Measurements from ENCODE around the gene ASB7. TPM values are rescaled to one million over a fixed set of nuclear protein-coding genes. Genes with fewer than 3 reads are reported as not detected.

The ASB7 gene
- total and polyA plus RNA-seq, 12 donors: 2.7 to 25.2 (median 11.1) TPM

GRCh38 chr15:100696452-100696851, 94.1 kb downstream of the ASB7 start:
- Histone ChIP-seq H3K27me3 (peaks cover 3% of the 10 kb centered on the region), H3K9me3 (replicated peaks in 1 of 3) (no peaks in the 10 kb centered on the region), H3K4me1 (replicated peaks in 1 of 2) (no peaks in the 10 kb centered on the region), H3K36me3 (replicated peaks in 1 of 2) (no peaks in the 10 kb centered on the region), H3K4me3 (no peak overlapping the region), H3K27ac (no peak overlapping the region)
- intact Hi-C loops (cut with DNase I): no loop called here
- TF ChIP-seq POLR2A (IDR thresholded peaks at IDR 0.05) (no peak), CTCF (IDR thresholded peaks at IDR 0.05) (no peak)
- peak in 3 of 7 donors; percentile 18 to 41 (median 19) for DNase-seq
- WGBS, 4 donors: 78 to 92% (median 81%) methylated on average over 3 of the region's 3 CpGs

Small RNA genes within 50 kb of the gene (small RNA-seq; reads per million reads assigned to genes)
- gene RF00019 (0 reads per million in 2 donors), gene RNU6-181P (0 reads per million in 2 donors)

Other genes starting within 250 kb of the ASB7 start
- not detected for gene CERS3, start 73.6 kb upstream of the ASB7 start, total RNA-seq
- under 1 TPM in 2 of 3 donors, not detected in 1; 0.07 to 0.08 TPM for gene CERS3, start 73.6 kb upstream of the ASB7 start, polyA plus RNA-seq
- 10 to 100 TPM in 7 of 9 donors, 1 to 10 TPM in 2; 7.4 to 23.5 (median 13.2) TPM for gene LINS1, start 405 bp upstream of the ASB7 start, total RNA-seq
- gene LINS1, start 405 bp upstream of the ASB7 start, polyA plus RNA-seq: 10 to 100 TPM in 2 of 3 donors, 1 to 10 TPM in 1; 8.1 to 19.4 (median 11.2) TPM

Data from adrenal gland (tissue), 12 donors.